ENCODE data around the gene PDE11A. TPM values are rescaled to one million over a fixed set of nuclear protein-coding genes. Genes with fewer than 3 reads are reported as not detected.

Gene PDE11A
- total RNA-seq, 1 experiment from 2014 or later, result 0.13 TPM

GRCh38 chr2:177992992-177993391 lies 79.6 kb downstream of the PDE11A start:
- Histone ChIP-seq H2AFZ (ENCODE audit: low read length) (no peak overlapping the region), H3K79me1 (ENCODE audit: insufficient read depth, low read depth, low read length, poor library complexity, severe bottlenecking) (no peaks in the 10 kb centered on the region), H3K9ac (ENCODE audit: extremely low read depth, insufficient read length, low read length) (no peak overlapping the region), H2AK5ac (ENCODE audit: insufficient read length, low read length) (no peak overlapping the region), H3K4me2 (ENCODE audit: insufficient read depth, insufficient read length, low read length) (no peak overlapping the region), H3K18ac (ENCODE audit: insufficient read length, low read depth, low read length) (no peak overlapping the region), H3K23ac (ENCODE audit: insufficient read length, low read depth, low read length) (no peak overlapping the region), H2BK12ac (ENCODE audit: insufficient read length, low read depth, low read length) (no peak overlapping the region), H3K4me1 (ENCODE audit: insufficient read depth, low read length) (no peaks in the 10 kb centered on the region), H4K5ac (ENCODE audit: insufficient read length, low read depth, low read length) (no peak overlapping the region), H3K23me2 (ENCODE audit: insufficient read length, low read depth, low read length, poor library complexity, severe bottlenecking) (no peaks in the 10 kb centered on the region), H2BK15ac (ENCODE audit: low read depth, low read length) (no peak overlapping the region), H2BK5ac (ENCODE audit: insufficient read length, low read length) (no peak overlapping the region), H2BK120ac (ENCODE audit: low read depth, low read length, poor library complexity, severe bottlenecking) (no peak overlapping the region), H3K56ac (ENCODE audit: insufficient read length, low read depth, low read length) (no peak overlapping the region), H4K20me1 (ENCODE audit: control insufficient read depth, insufficient read depth, insufficient read length) (no peaks in the 10 kb centered on the region), H3T11ph (ENCODE audit: low read length) (no peak overlapping the region), H3K4ac (ENCODE audit: low read depth, low read length) (no peak overlapping the region), H3K9me3 (ENCODE audit: control insufficient read depth, low read depth, low read length) (no peaks in the 10 kb centered on the region), H3K79me2 (ENCODE audit: insufficient read depth, low read length) (no peaks in the 10 kb centered on the region), H3K27ac (ENCODE audit: insufficient read length, low read depth, low read length) (no peak overlapping the region), H3K14ac (ENCODE audit: insufficient read depth, low read length) (no peak overlapping the region), H2BK20ac (ENCODE audit: low read depth, low read length, poor library complexity, severe bottlenecking) (no peak overlapping the region), H4K91ac (ENCODE audit: insufficient read length, low read depth, low read length) (no peak overlapping the region), H4K8ac (replicated peaks; ENCODE audit: insufficient read length, low read depth, low read length) (no peak overlapping the region), H3K27me3 (ENCODE audit: insufficient read depth, low read length) (no peaks in the 10 kb centered on the region)
- Mint-ChIP-seq H3K4me3 (no peak overlapping the region), H3K36me3 (ENCODE audit: insufficient read depth in 1 of 3, low read depth in 3 of 3) (no peaks in the 10 kb centered on the region), H3K27me3 (ENCODE audit: low read depth) (no peaks in the 10 kb centered on the region), H3K27ac (no peak overlapping the region), H3K9me3 (no peaks in the 10 kb centered on the region), H3K4me1 (peaks cover 5 to 8% of the 10 kb centered on the region in 2 experiments; a peak in 2 of 4 replicates)
- TF ChIP-seq CTCF (conservative IDR thresholded peaks at IDR 0.05), result no peak
- WGBS (ENCODE audit: extremely low coverage, insufficient read length, low lambda C conversion rate), result no CpG with 5 or more reads among the region's 2 CpGs
- DNase-seq, result no peak
